NCI-H2107 treated with DMSO at 0.1 percent for 48 hours (cell line): Measurements from ENCODE around the gene FOCAD.
A peak's percentile ranks its signal among the peaks of the same experiment; 100 is the strongest.
"Not testable (repeated sequence)": the region's sequence is repeated elsewhere in the genome, so short reads cannot be mapped to it uniquely, and the experiment has no call there.

Experiments used
- DNase-seq: peaks from one replicate; lab custom pipeline; 2025; ENCODE audit not compliant: unreplicated experiment; lab: John Stamatoyannopoulos, UW

FOCAD gene

DNA sequence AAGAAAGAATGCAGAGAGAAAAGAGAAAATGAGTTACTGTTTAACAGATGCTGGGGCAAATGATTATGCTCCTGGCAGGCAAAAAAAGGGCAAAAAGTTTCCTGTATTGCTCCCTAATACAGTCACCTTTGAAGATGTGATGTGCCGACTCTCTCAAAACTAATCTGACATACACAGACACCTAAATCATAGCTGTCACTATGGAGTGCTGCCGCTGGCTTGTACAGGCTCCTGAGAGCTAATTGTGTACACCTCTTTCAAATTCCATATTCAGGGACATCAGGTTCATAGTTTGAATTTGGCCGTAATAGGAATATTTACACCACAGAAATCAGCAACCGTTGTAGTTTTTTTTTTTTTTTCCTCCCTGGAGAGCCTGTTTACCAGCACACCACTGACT lies 12.4 kb upstream of the FOCAD start:
- no peak for DNase-seq

DNA sequence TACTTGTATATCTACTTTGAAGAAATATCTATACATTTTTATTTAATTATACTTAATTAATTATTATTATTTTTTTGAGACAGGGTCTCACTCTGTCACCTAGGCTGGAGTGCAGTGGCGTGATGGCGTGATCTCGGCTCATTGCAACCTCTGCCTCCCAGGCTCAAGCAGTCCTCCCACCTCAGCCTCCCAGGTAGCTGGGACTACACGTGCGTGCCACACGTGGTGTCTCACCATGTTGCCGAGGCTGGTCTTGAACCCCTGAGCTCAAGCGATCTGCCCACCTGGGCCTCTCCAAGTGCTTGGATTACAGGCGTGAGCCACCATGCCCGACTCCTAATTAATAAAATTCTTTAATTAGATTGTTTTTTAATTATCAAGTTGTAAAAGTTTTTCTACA lies 10.5 kb upstream of the FOCAD start:
- DNase-seq = not testable (repeated sequence)

DNA sequence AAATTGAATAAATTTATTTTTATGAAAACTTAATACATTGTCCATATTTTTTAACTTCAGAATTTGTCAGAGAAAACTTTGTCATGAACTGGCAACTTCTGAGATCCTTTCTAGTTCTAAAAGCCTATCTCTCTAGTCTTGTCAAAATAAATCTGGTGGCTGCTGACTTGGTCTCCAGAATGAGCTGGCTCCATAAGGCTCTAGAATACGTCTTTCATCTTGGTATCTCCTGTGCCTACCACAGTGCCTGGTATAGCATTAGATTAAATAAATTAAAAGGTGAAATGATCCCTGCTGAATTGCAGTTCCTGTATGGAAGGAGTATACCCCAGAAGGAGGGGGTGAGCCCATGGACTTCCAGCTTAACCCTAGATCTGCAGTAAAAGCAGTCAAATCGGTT lies 2.6 kb upstream of the FOCAD start:
- DNase-seq = no peak

DNA sequence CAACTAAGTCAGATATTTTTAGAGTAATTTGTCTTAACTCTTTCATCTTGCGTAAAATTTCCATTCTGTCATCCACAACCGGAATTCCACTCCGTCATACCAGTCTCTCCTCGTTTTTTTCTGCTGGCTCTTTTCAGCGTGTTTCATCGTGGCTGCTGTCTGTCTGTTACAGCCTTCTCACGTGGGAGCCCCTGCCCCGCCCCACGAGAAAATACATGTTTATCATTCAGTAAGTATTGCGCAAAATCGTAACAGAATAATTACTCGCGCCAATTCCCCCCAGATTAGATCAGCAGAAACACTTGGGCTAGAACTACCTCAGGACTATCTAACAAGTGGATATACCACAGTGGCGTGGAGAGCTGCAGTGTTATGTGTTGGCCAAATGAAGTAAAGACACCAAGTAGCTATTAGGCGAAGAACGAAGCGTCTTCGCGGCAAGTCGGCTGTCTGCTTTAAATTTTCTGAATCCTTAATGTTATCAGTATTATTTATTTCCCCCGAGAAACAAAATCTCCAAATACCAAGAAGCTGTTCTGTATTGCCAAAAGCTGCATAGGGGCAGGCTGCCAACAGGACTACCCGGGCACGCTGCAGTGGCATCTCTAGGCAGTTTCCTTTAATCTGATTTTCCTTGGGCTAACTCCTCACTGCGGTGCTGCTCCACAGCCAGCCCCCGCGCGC lies 566 bp upstream of the FOCAD start:
- no peak for DNase-seq

DNA sequence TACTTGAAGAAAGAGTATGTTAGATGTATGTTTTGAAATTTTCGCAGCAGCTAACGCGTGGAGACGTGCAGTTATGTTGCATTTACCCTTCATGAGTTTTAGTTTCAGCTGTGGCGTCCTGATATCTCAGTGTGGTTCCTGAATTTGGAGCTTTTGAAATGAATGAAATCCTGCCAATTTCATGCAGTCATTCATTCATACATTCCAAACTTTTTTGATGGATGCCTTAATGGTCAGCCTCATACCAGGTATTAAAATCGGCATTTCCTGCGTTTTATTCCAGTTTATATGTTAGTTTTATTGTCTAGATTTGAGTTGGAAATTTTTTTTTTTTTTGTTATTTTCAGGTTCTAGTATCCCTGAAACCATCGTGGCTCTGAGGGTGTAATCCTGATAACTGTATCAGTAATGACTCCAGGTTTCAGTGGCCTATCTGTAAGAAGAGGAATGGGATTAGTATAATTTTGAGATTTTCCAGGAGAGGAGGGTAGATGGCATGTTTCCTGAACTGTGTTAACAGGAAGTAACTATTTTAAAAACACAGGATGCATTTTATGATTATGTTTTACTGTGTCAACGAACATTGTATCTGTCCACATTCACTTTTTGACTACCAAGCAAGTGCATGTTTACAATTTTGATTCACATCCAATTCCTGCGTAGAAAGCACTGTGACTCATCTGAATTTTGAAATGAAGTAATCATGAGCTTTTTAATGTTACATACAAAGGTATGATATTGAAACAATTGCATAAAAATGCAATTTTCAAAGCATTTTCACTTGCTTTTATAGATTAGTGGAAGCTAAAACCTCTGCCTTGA lies 1.0 kb downstream of the FOCAD start:
- DNase-seq = no peak

DNA sequence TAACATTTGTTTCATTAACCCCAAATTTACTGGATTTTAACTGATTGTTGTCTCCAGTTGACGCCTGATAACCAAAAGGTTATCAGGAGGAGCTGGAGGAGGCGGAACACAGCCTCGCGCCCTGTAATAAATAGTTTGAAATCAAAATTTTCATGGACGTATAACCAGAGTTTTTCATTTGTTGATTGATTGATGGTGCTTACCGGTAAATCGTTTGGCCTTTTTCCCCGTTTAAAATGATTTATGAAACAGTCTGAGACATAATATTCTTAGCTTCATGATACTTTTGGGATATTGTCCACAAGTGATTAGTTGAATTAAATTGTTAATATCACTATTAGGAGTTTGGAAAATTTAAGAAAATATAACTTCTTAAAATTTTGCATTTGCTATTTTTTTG lies 1.7 kb downstream of the FOCAD start:
- DNase-seq = no peak

DNA sequence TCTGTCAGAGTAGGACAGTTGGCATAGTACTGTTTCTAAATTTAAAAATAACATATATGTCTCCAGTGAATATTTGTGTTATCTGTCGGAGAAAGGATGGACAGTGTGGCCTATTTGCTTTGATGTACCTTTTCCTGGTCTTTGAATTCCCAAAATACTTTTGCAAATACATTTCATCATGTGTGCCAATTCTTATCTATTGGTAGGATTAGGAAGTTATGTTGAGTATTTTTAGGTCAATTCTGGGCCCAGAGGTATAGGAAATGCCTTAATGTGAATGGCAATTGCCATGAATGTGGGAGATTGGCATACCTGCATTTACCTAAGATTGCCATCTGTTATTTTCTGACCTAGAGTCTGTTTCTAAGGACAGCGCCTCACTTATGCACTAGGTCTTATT lies 5.8 kb downstream of the FOCAD start:
- no peak for DNase-seq

DNA sequence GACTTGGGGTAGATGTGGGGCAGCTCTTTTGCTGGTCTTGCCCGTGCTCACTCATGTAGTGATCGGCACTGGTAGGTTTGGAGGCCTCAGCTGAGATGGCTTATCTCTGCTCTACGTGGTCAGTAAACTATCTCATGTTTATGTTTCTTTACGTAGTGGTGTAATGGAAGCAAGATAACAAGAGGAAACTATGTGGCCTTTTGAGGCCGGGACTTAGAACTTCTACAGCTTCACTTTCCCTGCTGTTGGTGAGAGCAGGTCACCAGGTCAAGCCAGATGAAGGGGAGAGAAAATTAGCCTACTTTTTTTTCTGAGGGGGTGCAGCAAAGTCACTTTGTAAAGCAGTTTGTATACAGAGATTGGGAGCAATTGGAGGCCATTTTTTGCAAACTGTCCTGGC lies 8.5 kb downstream of the FOCAD start:
- no peak for DNase-seq

DNA sequence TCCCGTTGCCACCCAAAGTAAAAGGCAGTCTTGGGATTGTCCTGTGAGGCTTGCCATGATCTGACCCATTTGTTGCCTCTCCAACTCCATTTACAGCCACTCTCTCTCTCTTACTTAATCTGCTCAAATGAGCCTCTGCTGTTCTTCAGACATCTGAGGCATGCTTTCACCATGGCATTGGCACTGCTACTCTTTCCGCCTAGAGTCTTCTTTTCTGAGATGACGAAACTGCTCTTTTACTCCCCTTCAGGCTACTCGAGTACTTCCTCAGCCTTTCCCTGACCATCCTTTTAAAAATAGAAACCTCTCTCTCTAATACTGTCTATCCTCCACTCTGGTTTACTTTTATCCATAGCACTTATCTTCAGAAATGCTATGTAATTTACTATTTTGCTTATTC lies 9.0 kb downstream of the FOCAD start:
- no peak for DNase-seq

DNA sequence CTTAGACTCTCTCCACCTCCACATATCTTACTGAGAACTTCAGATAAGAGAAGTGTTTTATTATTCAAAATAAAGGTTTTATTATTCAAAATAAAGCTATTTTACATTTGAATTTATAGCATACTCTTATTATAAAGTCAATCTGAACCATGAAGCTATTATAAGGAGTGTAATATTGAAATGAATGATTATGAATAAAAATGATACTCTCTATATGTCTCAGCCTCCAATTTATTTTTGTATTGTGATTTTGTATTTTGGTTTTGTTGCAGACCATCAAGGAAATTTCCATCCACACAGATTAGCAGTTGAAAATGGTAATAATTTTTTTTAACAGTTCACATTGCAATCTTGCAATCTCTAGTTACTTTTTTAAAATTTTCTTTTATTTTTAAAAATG lies 10.2 kb downstream of the FOCAD start:
- no peak for DNase-seq

DNA sequence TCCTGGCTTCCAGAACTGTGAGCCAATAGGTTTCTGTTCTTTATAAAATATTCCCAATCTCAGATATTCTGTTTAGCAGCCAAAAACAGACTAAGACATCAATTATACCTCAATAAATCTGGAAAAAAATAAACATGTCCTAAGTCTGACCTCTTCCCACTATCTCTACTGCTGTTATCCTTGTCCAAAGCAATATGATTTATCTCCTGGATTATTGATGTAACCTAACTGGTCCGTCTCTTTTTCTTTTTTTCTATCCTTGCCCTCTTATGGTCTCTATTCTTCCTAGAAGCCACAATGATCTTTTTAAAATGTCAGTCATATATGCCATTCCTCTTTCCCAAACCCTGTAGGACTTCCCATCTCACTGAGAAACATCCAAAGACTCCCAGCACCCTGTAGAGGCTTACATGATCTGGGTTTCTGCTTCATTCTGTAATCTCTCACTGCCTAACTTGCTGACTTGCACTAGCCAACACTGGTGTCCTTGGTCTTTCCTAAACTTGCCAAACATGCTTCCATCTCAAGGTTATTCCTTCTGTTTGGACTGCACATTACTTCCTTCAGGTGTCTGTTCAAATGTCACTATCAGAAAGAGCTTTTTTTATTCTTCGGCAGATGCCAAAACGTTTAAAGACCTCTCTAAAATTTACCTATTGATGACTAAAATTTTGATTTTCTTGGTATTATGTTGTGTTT lies 13.1 kb downstream of the FOCAD start:
- no peak for DNase-seq

DNA sequence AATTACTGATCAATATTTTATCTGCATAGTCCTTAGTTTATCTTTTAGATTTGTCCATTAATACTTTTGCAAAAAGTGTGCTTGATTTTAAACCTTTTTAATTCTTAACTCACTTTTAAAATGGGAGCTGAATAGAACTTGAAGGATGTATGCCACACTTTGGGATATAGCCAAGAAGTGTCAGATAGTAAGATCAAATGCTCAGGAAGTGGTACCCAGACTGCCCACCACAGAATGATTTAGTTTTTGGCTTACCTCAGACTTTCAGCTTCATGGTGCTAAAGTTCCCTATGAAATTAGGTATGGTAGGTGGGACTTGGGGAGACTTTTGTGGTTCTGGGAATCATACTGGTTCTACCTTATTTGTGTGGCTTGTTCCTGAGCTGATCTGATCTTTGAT lies 14.7 kb downstream of the FOCAD start:
- DNase-seq = no peak

DNA sequence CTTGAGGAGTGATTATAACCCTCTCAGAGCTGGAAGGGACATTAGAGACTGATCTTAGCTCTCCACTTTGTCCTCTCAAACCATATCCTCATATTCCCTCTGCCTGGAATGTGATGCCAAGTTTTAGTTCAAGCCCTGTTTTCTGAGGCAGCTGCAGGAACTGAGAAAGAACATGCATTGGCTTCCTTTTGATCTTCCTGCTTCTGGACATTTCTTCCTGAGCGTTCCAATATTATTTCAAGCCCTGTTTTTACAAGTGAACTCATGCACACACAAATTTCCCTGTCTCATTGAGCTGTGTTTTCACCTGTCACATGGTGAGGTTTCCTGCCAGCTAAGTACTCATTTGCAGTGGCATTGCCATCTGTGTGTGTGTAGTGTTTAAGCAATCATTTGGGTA lies 17.0 kb downstream of the FOCAD start:
- peak; percentile 23 for DNase-seq

DNA sequence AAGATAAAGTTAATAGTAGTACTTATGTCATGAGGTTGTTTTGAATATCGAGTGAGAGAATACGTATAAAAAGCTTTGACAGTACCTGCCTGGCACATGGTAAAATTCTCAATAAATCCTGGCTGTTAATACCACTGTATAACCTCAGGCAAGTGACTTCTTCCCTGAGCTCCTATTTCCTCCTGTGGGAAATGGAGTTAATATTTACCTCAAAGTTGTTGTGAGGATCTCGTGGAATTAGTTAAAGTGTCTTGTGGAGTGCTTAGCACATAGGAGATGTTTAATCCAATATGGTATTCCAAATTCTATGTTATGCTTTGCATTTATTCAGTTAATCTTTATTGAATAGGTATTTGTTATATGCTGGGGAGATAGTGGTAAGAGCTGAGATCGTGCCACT lies 18.5 kb downstream of the FOCAD start:
- DNase-seq = no peak

DNA sequence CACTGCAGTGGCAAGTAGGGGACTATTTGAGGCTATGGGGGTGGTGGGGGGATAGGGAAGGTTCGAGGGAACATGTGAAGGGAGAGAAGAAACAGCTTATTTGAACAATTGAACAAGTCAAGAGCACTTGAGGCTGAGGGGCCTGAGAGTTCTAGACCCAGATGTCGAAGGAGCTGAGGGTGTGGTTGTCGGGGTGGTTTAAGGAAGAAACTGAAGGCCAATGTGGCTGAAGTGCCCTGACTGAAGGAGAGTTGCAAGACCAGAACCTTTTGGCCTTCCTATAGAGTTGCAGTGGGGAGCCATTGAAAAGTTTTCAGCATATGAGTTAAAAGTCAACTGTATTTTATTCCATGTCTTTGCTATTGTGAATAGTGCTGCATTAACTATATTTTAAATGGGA lies 19.1 kb downstream of the FOCAD start:
- no peak for DNase-seq

DNA sequence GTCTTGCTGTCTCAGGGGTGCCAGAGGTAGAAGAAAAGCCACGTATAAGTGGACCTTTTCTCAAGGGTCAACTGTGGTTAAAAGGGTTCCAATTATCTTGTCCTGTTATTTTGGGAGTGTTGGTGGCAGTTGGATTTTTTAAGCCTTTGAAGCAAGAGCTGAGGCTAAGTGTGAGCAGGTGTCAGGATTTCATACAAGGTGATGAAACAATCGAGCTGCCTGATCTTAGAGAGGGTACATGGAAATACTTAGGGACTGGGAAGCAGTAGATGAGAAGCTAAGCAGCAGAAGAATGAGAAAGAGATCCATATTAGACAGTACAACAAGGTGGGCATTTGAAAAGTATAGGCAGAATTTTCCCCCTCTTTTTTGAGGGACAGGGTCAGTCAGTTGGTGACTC lies 23.6 kb downstream of the FOCAD start:
- DNase-seq = no peak

DNA sequence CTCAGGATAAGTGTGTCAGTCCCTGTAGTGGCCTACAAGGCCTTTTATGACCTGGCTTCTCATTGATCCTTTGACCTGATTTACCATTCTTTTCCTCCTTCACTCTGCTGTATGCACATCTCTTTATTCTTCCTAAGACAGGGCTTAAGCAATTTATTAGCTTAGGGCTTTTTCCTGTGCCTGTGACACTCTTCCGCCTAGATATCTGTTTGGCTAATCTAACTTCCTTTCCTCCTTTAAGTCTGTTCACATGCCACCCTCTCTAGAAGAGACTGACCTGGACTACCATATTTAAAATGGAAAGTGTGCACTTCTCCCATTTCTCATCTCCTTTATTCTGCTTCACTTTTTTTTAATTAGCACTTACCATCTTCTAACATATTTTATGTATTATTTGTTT lies 29.1 kb downstream of the FOCAD start:
- DNase-seq = no peak

DNA sequence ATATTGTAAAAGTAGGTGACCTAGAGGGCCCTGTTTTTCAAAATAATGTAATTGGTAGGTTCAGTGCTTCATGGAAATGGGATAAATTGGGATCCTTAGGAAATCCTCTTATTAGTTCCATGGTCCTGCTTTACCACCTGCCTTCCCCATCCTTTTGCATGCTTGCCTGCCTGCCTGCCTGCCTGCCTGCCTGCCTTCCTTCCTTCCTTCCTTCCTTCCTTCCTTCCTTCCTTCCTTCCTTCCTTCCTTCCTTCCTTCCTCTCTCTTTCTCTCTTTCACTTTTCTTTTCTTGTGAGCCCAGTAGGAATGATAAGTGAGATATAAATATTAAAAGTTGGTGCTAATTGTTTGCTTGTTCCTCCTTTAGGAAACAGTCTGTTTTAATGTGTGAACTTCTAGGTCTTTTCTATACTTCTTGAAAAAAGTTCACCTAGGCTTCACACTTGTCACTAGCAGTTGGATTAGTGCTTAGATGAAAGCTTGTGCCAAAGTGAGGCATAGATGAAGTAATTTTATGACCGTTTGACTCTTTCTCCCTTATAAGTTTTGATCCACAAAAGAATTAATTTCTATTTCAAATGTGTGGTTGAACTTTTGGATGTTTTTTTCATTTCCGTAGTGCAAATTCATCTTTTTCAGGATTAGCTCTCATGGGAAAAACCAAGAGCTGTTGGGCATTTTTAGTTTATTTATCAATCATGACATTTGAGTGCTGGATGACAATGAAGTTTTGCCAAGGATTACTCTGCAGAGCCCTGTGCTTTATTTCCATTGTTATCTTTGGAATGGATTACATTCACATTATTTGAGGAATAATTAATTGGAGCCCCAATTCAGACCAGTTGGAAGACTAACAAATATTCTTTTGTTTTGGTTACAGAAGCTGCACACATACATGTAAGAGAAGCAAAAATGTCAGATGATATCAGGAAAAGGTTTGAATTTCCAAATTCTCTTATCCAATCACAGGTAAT lies 30.7 kb downstream of the FOCAD start:
- DNase-seq = no peak

DNA sequence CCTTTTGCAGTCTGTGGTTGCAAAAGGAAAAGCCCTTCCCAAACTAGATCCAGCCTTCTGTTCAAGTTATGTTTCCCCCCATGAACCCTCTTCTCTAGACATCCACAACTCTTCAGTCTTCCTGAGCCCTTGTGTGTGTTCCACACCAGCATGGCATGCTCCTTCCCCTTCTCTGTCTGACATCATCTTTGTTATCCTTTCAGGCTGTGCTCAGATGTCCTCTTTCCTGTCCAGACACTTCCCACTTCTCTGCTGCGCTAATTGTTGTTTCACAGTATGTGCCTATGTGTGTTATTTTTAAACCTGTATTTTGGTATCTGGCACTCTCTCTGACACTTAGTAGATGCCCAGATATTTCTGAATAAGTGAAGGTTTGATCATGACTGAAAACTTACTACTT lies 38.2 kb downstream of the FOCAD start:
- DNase-seq = no peak

DNA sequence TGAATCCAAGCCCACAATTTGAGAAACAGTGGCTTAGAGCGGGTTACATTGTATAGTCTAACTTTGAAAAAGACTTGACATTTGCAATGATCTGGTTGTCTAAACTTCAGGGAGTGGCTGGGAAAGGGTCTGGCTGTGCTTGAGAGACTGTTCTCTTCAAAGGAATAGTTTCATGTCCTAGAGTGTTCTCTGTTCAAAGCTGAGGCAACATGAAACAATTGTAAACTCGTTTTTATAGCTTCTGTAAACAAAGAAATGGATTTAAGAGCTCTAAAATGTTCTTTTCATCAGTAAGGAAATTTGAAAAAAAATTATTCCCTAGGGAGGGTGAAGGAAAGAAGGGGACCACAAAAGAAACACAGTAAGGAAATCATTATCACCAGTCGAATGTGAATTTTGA lies 41.6 kb downstream of the FOCAD start:
- no peak for DNase-seq

DNA sequence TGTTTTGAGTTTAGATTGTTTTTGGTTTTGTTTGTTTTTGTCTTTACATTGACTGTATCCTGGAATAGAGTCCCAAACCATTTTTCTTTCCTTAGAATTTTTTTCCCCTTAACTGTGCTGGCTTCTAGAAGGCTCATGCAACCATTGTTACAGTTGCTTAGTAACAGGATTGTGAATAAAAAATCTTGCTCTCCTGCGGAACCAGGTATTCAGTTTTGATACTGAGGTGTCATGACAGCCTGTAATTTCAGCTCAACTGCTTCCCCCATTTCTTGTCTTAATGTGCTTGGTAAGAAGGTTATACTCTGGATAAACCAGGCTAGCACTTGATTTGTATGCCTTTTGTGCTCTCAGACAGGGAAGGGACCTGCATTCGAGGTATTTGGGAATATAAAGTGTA lies 42.1 kb downstream of the FOCAD start:
- DNase-seq = peak; percentile 12
